GM12801 (cell line): ENCODE measurements around the gene CDKN3.

Source experiments
- CTCF ChIP-seq: IDR thresholded peaks from one replicate; pipeline ENCODE4 v1.5.1; 2011; ENCODE audit warnings: control low read depth; ENCODE audit not compliant: insufficient read length; ENCODE audit errors: extremely low read depth

CDKN3 gene

GRCh38 chr14:54353694-54354093, 43.1 kb upstream of the CDKN3 start:
- TF ChIP-seq CTCF: no peak

GRCh38 chr14:54354096-54354495, 42.7 kb upstream of the CDKN3 start:
- no peak for TF ChIP-seq CTCF

- no peak for TF ChIP-seq CTCF
These were observed 41.7 kb upstream of the CDKN3 start for GRCh38 chr14:54354968-54355641.

GRCh38 chr14:54355698-54356097, 41.1 kb upstream of the CDKN3 start:
- no peak for TF ChIP-seq CTCF

- no peak for TF ChIP-seq CTCF
These were observed 40.6 kb upstream of the CDKN3 start for GRCh38 chr14:54356172-54356571.

GRCh38 chr14:54360667-54361066, 36.1 kb upstream of the CDKN3 start:
- TF ChIP-seq CTCF: no peak

GRCh38 chr14:54362089-54362504, 34.7 kb upstream of the CDKN3 start:
- no peak for TF ChIP-seq CTCF
